Measurements from ENCODE around the gene RPTOR.
"Not testable (repeated sequence)": the region's sequence is repeated elsewhere in the genome, so short reads cannot be mapped to it uniquely, and the experiment has no call there.

RPTOR gene

DNA sequence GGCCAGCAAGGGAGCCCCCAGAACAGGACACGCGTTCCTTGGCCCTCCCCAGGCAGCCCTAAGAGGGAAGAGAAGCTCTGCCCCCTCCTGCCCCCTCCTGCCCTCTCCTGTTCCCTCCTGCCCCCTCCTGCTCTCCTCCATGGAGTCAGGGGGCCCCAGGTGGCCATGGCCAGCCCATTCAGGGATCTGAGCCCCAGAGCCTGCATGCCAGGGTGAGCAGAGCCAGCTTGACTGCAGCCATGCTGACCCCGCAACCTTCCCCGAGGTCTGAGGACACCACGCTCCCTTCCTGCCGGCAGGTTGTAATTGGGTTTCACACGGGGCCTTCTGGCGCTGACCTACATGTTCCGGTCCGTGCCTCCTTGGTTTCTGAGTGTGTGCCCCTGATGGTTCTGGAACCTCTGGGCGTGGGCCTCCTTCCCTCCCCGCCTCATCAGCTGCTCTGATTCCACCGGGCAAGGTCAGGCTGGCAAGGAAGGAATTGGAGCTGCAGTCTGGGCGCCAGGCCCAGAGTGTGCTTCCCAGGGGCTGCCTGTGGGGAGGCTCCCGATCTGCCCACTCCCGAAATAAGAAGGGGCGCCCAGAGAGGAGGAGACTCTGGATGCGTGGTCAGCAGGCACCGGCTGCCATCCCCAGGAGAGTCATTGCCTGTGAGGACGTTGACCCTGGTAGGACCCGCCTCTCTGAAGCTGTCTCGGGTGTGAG, 44.5 kb upstream of the RPTOR start:
- TF ChIP-seq, protein P1, sequence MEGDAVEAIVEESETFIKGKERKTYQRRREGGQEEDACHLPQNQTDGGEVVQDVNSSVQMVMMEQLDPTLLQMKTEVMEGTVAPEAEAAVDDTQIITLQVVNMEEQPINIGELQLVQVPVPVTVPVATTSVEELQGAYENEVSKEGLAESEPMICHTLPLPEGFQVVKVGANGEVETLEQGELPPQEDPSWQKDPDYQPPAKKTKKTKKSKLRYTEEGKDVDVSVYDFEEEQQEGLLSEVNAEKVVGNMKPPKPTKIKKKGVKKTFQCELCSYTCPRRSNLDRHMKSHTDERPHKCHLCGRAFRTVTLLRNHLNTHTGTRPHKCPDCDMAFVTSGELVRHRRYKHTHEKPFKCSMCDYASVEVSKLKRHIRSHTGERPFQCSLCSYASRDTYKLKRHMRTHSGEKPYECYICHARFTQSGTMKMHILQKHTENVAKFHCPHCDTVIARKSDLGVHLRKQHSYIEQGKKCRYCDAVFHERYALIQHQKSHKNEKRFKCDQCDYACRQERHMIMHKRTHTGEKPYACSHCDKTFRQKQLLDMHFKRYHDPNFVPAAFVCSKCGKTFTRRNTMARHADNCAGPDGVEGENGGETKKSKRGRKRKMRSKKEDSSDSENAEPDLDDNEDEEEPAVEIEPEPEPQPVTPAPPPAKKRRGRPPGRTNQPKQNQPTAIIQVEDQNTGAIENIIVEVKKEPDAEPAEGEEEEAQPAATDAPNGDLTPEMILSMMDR (IDR thresholded peaks at IDR 0.05; ENCODE audit: low read depth, low read length), result no peak
- no peak for DNase-seq (ENCODE audit: low read depth in 2 of 2)
- H3K4me3 ChIP-seq (replicated peaks in 1 of 2; ENCODE audit: low read depth in 2 of 2, low read length in 2 of 2), result no peak overlapping the region

DNA sequence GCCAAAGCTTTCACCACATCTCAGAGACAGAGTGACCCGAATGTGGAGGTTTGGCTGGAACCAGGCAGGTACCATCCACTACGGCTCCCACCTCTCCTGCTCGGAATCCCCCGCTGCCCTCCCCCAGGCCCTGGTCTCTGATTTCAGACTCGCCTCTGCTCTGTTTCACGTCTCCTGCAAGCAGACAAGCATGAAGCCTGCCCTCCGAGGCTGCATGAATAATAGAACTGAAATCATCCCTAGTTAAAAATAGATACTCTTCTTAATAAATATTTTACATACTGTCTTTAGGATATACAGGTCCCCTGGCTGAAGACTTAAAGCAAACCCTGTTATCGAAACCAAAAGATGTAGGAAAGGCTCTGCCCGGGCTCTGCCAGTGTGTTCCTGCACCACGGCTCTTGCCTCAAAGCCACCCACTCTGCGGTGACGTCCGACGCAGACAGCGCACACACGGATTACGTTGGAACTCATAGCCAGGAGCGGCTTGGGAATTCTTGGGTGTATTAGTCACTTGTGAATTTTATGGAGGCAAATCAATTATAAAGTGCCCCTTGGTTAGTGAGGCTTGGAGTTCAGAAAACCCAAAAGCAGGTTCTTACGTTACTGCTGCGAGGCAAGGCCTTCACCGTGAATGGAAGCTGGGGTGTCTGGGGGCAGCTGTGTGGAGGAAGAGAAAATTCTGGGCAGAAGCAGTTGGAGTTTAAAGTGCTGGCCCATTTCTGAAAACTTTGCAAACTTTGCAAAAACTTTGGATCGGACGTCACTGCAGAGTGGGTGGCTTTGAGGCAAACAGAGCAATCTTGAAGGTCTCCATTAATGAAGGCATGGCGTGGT, 42.7 kb upstream of the RPTOR start:
- DNase-seq (ENCODE audit: low read depth in 2 of 2), result peak; percentile 24 to 85
- no peak overlapping the region for H3K4me3 ChIP-seq (replicated peaks in 1 of 2; ENCODE audit: low read depth in 2 of 2, low read length in 2 of 2)

DNA sequence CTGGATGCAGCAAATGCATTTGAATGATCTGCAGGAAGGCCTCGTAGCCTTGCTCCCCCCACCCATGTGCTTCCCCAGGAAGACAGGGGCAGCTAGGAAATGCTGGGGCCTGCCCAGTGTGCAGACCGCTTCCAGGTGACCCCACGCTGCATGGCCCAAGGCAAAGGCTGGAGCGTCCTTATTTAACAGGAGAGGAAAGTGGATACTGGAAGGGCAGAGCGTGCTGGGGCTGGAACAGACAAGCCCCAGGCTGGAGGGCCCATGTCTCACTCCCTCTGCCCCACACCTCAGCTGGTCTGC, 42.1 kb upstream of the RPTOR start:
- TF ChIP-seq, protein P1 (IDR thresholded peaks at IDR 0.05; ENCODE audit: low read depth, low read length), result no peak
- no peak for DNase-seq (ENCODE audit: low read depth in 2 of 2)
- no peak overlapping the region for H3K4me3 ChIP-seq (replicated peaks in 1 of 2; ENCODE audit: low read depth in 2 of 2, low read length in 2 of 2)

More for the DNA sequence above, 42.7 kb upstream of the RPTOR start:
- TF ChIP-seq, protein P1 (IDR thresholded peaks at IDR 0.05; ENCODE audit: low read depth, low read length), result no peak

DNA sequence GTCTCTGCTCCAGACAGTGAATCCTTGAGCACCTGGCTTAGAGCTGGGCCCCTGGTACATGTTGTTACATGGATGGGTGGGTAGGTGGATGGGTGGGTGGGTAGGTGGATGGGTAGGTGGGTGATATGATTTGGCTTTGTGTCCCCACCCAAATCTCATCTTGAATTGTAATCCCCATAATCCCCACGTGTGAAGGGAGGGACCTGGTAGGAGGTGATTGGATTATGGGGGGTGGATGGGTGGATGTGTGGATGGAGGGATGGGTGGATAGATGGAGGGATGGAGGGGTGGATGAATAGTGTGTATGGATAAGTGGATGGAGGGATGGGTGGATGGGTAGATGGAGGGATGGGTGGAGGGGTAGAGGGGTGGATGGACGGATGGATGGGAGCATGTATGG, 41.6 kb upstream of the RPTOR start:
- TF ChIP-seq, protein P1 (IDR thresholded peaks at IDR 0.05; ENCODE audit: low read depth, low read length), result no peak

DNA sequence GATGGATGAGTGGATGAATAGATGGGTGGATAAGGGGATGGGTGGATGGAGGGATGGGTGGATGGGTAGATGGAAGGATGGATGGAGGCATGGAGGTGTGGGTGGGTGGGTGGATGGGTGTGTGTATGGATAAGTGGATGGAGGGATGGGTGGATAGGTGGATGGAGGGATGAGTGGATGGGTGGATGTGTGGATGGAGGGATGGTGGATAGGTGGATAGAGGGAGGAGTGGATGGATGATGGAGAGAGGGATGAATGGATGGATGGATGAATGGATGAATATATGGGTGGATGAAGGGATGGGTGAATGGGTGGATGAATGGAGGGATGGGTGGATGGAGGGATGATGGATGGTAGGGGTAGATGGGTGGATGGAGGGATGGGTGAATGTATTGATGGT, 40.7 kb upstream of the RPTOR start:
- no peak for DNase-seq (ENCODE audit: low read depth in 2 of 2)
- H3K4me3 ChIP-seq (replicated peaks in 1 of 2; ENCODE audit: low read depth in 2 of 2, low read length in 2 of 2), result no peak overlapping the region
- TF ChIP-seq, protein P1 (IDR thresholded peaks at IDR 0.05; ENCODE audit: low read depth, low read length), result no peak

More for the DNA sequence above, 41.6 kb upstream of the RPTOR start:
- no peak for DNase-seq (ENCODE audit: low read depth in 2 of 2)
- no peak overlapping the region for H3K4me3 ChIP-seq (replicated peaks in 1 of 2; ENCODE audit: low read depth in 2 of 2, low read length in 2 of 2)

DNA sequence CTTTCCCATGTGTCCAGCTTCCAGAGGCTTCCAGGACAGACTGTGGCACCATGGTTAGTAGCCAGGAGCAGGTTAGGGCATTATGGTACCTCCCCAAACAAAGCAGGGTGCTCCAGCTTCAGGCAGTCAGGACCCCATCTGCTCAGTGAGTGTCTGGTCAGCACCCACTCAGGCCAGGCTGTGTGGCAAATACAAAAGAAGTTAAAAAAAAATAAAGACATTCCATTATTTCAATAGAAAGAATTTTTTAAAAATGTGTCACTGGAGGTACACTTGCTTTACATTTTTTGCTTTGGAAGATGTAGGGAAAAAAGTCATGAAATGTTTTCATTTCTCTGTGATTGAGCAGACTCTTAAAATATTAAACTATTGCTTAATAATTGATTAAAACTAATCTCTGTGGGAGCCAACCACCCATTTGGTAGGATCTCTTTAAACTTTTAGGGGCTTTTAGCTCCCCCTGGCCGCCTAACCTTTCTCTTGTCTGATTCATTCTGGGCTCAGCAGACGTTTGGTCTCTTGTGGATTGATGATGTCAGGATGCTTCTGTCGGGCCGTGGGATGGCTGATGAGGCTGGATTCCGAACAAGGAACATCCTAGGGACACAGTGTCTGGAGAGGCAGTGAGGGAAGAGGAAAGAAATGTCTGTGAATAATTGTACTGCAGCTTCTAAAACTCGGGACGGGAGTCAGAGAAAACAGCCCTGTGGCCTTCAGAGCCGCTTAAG, 39.8 kb upstream of the RPTOR start:
- TF ChIP-seq, protein P1 (IDR thresholded peaks at IDR 0.05; ENCODE audit: low read depth, low read length), result peak; percentile 16
- peak; percentile 24 to 95 for DNase-seq (ENCODE audit: low read depth in 2 of 2)
- H3K4me3 ChIP-seq (replicated peaks in 1 of 2; ENCODE audit: low read depth in 2 of 2, low read length in 2 of 2), result no peak overlapping the region

DNA sequence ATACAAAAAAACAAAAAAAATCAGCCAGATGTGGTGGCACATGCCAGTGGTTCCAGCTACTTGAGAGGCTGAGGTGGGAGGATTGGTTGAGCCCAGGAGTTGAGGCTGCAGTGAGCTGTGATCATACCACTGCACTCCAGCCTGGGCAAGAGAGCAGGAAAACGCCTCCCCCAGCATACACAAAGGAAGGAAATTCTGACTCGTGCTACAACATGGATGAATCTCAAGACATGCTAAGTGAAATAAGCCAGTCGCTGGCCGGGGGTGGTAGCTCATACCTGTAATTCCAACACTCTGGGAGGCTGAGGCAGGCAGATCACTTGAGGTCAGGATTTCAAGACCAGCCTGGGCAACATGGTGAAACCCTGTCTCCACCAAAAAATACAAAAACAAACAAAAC, 37.5 kb upstream of the RPTOR start:
- not testable (repeated sequence) for H3K4me3 ChIP-seq (replicated peaks in 1 of 2; ENCODE audit: low read depth in 2 of 2, low read length in 2 of 2); DNase-seq (ENCODE audit: low read depth in 2 of 2)

Measured in cardiac fibroblast (primary cell).